ENCODE measurements around the gene DUSP1. TPM values are rescaled to one million over a fixed set of nuclear protein-coding genes. Genes with fewer than 3 reads are reported as not detected.

The DUSP1 gene
- total and polyA plus RNA-seq, 2 of the 13 experiments (the other 11 are each of a cell fraction or from before 2014, with no cell fraction given), result 27.1 to 55.5 TPM

DNA sequence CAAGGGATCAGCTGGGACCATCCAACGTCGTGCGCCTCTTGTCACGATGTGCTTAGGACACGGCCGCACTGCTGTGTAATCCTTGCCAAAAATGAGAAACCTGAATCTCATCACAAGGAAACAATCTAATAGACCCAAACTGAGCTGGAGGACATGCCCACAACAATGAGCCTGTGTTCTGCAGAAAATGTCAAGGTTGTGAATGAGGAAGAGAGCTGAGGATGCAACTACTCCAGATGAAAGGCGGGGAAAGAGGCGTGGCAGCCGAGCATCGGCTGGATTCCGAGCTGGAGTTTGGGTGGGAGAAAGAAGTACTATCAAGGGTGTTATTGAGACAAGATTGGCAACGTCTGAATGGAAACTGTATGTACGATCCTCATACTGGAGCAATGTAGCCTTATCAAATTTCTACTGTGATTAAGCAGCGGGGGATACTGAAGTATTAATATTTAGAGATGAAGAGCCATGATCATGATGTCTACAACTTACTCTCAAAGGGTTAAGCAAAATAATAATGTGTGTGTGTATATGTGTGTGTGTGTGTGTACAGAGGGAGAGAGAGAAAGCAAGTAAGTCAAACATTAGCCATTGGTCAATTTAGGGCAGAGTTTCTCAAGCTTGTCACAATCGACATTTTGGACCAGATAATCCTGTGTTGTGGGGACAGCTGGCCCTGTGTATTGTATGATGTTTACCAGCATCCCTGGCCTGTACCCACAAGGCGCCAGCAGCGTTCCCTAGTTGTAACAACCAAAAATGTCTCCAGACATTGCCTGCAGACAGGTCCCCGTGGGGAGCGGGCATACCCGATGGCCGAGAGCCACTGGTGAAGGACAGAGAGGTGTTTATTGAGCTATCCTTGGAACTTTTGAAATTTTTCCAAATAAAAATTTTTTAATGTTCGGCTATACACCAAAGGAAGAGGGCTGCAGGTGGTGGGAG is 46.5 kb downstream of the DUSP1 start (continued):
- TF ChIP-seq, protein P1, sequence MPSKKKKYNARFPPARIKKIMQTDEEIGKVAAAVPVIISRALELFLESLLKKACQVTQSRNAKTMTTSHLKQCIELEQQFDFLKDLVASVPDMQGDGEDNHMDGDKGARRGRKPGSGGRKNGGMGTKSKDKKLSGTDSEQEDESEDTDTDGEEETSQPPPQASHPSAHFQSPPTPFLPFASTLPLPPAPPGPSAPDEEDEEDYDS (CRISPR knock-in tag; IDR thresholded peaks at IDR 0.05), result no peak
- TF ChIP-seq, protein P2, sequence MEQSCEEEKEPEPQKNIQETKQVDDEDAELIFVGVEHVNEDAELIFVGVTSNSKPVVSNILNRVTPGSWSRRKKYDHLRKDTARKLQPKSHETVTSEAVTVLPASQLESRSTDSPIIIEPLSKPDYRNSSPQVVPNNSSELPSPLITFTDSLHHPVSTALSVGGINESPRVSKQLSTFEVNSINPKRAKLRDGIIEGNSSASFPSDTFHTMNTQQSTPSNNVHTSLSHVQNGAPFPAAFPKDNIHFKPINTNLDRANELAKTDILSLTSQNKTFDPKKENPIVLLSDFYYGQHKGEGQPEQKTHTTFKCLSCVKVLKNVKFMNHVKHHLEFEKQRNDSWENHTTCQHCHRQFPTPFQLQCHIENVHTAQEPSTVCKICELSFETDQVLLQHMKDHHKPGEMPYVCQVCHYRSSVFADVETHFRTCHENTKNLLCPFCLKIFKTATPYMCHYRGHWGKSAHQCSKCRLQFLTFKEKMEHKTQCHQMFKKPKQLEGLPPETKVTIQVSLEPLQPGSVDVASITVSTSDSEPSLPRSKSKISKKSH (CRISPR knock-in tag; IDR thresholded peaks at IDR 0.05; ENCODE audit: borderline replicate concordance), result no peak
- no peak for TF ChIP-seq NFKBIZ (CRISPR knock-in tag; IDR thresholded peaks at IDR 0.05)
- TF ChIP-seq PRMT3 (CRISPR knock-in tag; IDR thresholded peaks at IDR 0.05; ENCODE audit: borderline replicate concordance, low read depth), result no peak
- TF ChIP-seq, protein P3, sequence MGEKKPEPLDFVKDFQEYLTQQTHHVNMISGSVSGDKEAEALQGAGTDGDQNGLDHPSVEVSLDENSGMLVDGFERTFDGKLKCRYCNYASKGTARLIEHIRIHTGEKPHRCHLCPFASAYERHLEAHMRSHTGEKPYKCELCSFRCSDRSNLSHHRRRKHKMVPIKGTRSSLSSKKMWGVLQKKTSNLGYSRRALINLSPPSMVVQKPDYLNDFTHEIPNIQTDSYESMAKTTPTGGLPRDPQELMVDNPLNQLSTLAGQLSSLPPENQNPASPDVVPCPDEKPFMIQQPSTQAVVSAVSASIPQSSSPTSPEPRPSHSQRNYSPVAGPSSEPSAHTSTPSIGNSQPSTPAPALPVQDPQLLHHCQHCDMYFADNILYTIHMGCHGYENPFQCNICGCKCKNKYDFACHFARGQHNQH (CRISPR knock-in tag; IDR thresholded peaks at IDR 0.05), result no peak
- no peak for TF ChIP-seq ARNTL (CRISPR knock-in tag; IDR thresholded peaks at IDR 0.05)
- no peak; the same call in 1 of the 2 replicates for TF ChIP-seq IRF2 (CRISPR knock-in tag; IDR thresholded peaks at IDR 0.05)
- TF ChIP-seq SOX5 (CRISPR knock-in tag; IDR thresholded peaks at IDR 0.05; ENCODE audit: borderline replicate concordance), result peak; percentile 79
- no peak for TF ChIP-seq ZNF496 (CRISPR knock-in tag; IDR thresholded peaks at IDR 0.05; ENCODE audit: insufficient replicate concordance)
- TF ChIP-seq CAMTA2 (CRISPR knock-in tag; IDR thresholded peaks at IDR 0.05; ENCODE audit: borderline replicate concordance), result no peak
- TF ChIP-seq NRL (CRISPR knock-in tag; IDR thresholded peaks at IDR 0.05; ENCODE audit: borderline replicate concordance), result no peak
- TF ChIP-seq DR1 (CRISPR knock-in tag; IDR thresholded peaks at IDR 0.05), result no peak
- TF ChIP-seq ZNF484 (CRISPR knock-in tag; IDR thresholded peaks at IDR 0.05; ENCODE audit: borderline replicate concordance, low read depth), result no peak
- TF ChIP-seq STAT5B (CRISPR knock-in tag; IDR thresholded peaks at IDR 0.05), result no peak
- TF ChIP-seq PTBP1 (IDR thresholded peaks at IDR 0.05; ENCODE audit: low read depth, low read length, poor library complexity, severe bottlenecking), result no peak
- TF ChIP-seq ERF (CRISPR knock-in tag; IDR thresholded peaks at IDR 0.05), result no peak
- TF ChIP-seq, protein P4, sequence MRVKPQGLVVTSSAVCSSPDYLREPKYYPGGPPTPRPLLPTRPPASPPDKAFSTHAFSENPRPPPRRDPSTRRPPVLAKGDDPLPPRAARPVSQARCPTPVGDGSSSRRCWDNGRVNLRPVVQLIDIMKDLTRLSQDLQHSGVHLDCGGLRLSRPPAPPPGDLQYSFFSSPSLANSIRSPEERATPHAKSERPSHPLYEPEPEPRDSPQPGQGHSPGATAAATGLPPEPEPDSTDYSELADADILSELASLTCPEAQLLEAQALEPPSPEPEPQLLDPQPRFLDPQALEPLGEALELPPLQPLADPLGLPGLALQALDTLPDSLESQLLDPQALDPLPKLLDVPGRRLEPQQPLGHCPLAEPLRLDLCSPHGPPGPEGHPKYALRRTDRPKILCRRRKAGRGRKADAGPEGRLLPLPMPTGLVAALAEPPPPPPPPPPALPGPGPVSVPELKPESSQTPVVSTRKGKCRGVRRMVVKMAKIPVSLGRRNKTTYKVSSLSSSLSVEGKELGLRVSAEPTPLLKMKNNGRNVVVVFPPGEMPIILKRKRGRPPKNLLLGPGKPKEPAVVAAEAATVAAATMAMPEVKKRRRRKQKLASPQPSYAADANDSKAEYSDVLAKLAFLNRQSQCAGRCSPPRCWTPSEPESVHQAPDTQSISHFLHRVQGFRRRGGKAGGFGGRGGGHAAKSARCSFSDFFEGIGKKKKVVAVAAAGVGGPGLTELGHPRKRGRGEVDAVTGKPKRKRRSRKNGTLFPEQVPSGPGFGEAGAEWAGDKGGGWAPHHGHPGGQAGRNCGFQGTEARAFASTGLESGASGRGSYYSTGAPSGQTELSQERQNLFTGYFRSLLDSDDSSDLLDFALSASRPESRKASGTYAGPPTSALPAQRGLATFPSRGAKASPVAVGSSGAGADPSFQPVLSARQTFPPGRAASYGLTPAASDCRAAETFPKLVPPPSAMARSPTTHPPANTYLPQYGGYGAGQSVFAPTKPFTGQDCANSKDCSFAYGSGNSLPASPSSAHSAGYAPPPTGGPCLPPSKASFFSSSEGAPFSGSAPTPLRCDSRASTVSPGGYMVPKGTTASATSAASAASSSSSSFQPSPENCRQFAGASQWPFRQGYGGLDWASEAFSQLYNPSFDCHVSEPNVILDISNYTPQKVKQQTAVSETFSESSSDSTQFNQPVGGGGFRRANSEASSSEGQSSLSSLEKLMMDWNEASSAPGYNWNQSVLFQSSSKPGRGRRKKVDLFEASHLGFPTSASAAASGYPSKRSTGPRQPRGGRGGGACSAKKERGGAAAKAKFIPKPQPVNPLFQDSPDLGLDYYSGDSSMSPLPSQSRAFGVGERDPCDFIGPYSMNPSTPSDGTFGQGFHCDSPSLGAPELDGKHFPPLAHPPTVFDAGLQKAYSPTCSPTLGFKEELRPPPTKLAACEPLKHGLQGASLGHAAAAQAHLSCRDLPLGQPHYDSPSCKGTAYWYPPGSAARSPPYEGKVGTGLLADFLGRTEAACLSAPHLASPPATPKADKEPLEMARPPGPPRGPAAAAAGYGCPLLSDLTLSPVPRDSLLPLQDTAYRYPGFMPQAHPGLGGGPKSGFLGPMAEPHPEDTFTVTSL (CRISPR knock-in tag; IDR thresholded peaks at IDR 0.05; ENCODE audit: borderline replicate concordance), result peak; percentile 41; the same call in 1 of the 2 replicates
- no peak for TF ChIP-seq ATAD3A (CRISPR knock-in tag; IDR thresholded peaks at IDR 0.05)
